ENCODE data around the gene MYCBP.
"Not testable (repeated sequence)": the region's sequence is repeated elsewhere in the genome, so short reads cannot be mapped to it uniquely, and the experiment has no call there.

The MYCBP gene

DNA sequence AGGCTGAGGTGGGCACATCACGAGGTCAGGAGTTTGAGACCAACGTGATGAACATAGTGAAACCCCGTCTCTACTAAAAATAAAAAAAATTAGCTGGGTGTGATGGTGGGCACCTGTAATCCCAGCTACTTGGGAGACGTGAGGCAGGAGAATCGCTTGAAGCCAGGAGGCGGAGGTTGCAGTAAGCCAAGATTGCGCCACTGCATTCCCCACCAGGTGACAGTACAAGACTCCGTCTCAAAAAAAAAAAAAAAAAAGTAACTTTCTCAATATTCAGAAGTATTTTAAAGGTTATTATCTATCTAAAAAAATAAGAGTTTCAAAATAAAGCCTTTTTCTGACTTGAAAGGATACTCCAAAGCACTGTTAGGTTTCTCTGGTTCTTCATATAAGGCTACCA is 5.9 kb downstream of the MYCBP start:
- DNase-seq (ENCODE audit: low read depth), result no peak

DNA sequence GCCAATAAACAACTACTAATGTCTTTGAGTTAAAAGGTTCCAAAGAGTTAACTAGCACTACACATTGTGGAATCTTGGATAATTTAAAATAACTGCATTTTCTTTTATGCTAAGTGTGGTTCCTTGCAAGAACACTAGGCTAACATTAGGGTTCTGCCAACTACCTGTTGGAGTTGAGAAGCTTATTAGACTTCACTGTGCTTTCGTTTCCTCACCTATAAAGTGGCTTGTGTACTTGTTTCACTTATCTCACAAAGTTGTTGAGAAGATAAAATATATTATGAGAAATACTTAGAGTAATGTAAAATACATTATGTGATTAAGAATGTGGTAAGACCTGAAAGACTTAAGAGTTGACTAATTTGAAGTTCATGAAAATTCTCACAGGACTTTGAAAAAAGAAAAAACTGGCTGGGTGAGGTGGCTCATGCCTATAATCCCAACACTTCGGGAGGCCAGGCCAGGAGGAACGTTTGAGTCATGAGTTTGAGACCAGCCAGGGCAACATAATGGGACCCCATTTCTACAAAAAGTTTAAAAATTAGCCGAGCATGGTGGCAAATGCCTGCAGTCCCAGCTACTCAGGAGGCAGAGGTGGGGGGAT is 7.9 kb downstream of the MYCBP start:
- no peak for DNase-seq (ENCODE audit: low read depth)

DNA sequence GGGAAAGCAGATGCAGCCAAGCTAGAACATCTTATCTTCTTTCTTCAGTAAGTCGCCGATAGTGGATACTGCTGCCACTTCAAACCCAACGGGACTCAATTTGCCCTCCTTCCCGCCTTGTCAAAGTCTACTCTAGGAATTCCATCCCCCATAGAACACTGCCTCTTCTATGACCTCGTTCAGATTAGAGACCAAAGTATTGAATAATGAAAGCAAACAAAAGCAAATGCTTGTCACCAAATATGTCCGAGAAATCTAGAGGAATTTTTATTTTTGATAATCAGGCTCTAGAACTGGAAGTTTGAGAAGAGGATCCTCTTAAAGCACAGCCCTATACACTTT is 12.7 kb downstream of the MYCBP start:
- peak; percentile 20 for DNase-seq (ENCODE audit: low read depth)

DNA sequence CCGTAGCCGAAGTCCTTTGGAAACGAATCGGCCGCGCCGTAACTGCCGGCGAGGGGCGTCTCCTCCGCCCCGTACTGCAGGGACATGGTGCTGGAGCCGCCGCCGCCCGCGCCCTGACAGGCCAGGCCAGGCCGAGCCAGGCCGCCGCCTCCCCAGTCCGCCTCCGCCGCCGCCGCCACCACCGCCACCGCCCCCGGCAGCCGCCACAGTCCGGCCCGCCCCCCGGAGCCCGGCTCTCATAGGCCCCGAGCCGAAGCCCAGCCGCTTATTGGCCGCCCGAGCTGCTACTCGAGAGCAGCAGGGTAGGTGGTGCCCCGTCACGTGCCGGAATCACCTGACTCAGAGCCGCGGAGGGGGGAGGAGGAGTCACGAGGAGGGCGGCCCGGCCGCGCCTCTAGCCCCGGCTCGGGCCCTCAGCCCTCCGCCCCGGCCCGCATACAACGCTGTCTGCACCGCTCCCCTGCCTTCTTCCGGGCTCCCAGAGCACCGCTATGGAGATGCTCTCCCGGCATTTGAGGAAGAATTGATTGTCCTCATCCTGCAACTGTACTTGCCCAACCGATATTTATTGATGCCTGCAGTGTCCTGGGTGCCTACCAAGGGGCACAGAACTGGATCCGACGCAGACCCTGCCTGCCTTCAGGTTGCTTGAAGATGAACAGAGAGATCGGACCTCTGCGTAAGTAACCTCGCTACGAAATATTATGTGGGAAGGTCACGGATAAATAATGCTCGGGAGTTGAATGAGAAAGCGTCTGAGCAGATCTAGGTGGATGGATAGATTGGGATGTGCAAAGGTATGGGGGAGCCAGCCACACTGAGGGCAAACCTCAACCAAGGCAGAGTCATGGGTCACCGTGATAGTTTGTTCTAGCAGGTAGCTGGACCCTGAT is 13.3 kb downstream of the MYCBP start, which contains the start of gene RRAGC:
TSS of gene RRAGC (minus strand) at position 212 of the 893 bp plus-strand sequence. CDS start at position 86, 126 bp downstream.
- peak; percentile 98 for DNase-seq (ENCODE audit: low read depth)

DNA sequence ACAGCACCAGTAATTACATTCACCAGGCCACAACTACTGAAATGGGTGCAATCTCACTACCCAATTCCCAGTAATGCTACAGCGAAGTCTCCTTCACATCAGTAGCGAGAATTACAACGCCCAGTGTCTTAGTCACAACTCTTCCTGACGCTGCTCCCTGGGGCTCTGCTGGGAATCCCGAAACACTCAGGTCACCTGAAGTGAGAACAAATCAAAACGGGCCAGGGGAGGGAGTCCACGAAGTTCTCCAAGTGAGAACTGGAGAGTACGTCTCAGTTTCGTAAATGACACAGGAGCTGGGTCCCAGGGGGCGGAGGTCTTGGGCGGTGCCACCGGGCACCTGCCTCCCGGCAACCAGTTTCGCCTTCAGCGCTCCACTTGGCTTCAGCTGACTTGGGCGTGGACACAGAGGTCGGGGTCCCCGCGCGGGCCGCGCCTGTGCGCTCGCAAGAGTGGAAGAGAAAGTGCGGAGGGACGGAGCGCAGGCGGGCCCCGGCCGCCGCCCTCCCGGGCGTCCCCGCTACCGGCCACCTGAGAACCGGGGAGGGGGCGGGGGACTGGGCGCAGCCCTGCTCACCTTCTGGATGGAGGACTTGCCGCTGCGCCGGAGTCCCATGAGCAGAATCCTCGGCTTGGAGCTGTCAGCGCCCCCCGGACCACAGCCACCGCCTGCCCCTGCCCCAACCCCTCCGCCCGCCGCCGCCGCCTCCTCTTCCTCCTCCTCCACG is 14.2 kb downstream of the MYCBP start:
- peak; percentile 80 for DNase-seq (ENCODE audit: low read depth)

DNA sequence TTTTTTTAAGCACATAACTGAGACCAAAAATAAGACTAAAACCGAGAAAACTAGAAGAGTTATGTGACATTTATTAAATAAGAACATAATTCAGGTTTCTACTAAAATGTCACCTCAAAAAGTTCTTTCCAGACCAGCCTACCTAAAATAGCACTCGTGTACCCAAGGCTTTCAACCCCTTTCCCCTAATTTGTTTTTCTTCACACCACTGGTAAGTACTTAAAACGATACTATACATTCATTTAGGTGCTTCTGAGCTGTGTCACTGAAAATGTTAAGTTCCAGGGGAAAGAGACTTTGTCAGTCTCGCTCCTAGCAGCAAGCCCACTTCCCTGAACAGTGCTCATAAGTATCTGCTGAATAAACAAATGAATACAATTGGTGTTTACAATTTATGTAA is 20.4 kb downstream of the MYCBP start:
- DNase-seq (ENCODE audit: low read depth), result no peak

DNA sequence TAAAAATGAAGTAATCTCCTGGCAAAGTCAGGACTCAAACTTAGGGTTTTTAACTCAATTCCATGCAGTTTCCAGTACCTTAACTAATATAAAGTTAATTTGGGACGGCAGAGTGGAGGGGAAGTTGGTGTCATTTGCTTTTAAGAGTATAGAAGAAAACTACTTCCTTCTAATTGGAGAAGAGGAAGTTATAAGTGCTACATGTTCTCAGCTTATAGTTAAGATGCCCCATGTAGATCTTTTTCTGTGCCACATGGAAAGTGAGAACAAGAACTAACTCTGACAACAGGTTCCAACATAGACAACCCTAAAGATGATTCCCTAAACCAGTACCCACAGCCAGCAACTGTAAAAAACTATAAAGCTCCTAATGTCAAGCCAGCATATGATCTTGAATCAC is 25.1 kb downstream of the MYCBP start:
- no peak for DNase-seq (ENCODE audit: low read depth)

DNA sequence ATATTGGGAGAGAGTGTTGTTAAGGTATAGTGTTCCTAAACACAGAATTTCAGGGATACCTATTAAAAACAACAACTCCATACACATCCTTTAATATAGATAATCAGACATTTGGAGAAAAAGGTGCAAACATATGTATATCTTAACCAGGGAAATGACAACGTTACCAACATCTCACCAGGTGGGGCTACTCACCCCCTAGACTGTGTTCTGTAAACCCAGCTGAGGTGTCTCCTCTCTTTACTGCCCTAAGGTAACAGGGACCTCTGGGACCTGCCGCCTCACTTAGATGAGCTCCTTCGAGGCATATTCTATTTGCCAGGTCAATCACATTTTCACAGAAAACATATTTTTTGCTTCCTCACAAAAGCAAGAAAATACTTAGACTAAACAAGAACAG is 26.9 kb downstream of the MYCBP start:
- DNase-seq (ENCODE audit: low read depth), result no peak

DNA sequence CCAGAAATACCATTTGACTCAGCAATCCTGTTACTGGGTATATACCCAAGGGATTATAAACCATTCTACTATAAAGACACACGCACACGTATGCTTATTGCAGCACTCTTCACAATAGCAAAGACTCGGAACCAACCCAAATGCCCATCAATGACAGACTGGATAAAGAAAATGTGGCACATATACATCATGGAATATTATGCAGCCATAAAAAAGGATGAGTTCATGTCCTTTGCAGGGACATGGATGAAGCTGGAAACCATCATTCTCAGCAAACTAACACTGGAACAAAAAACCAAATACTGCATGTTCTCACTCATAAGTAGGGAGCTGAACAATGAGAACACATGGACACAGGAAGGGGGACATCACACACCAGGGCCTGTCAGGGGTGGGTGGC is 28.1 kb downstream of the MYCBP start:
- DNase-seq (ENCODE audit: low read depth), result not testable (repeated sequence)

DNA sequence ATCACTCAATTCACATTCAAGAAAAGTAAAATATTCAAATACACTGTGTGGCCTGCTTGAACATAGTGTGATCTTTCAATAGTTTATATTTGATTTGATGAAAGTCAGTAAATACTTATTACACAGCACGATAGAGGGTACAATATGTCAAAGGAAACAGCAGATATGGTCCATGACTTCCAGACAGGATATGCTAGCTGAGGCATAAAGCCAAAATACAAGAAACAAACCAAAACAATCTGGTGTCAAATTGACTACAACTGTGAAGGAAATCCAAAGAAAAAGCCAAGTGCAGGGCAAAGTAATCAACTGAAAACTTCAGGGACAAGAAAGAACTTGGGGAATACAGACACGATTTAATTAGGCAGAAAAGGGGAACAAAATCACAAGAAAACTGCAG is 32.9 kb downstream of the MYCBP start:
- no peak for DNase-seq (ENCODE audit: low read depth)

DNA sequence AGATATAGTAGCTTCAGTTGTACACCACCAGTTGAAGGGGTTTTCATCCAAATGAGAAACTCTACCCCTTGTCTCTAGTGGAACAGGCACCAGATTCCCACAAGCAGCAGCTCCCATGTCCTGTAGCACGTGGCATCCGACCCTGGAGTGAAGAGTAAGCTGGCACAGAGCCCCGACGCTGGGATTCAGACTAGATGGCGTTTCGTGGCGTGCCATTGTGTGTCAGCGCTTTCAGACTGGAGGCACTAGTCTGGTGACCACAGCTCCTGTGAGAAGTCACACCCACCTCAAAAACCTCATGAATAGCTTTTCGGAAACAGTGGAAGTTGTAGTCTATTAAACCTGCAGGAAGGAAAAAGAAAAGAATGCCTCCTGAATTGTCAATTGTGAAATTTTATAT is 33.8 kb downstream of the MYCBP start:
- no peak for DNase-seq (ENCODE audit: low read depth)

DNA sequence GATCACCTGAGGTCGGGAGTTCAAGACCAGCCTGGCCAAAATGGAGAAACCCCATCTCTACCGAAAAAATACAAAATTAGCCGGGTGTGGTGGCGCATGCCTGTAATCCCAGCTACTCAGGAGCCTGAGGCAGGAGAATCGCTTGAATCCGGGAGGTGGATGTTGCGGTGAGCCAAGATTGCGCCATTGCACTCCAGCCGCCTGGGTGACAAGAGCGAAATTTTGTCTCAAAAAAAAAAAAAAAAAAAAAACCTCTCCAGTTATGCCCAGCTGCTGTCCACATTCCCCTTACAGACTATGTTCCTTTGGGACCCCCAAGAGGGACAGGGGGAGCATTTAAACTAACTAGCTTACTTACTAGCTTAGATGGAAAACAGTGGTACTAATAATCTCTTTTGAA is 36.8 kb downstream of the MYCBP start:
- not testable (repeated sequence) for DNase-seq (ENCODE audit: low read depth)

DNA sequence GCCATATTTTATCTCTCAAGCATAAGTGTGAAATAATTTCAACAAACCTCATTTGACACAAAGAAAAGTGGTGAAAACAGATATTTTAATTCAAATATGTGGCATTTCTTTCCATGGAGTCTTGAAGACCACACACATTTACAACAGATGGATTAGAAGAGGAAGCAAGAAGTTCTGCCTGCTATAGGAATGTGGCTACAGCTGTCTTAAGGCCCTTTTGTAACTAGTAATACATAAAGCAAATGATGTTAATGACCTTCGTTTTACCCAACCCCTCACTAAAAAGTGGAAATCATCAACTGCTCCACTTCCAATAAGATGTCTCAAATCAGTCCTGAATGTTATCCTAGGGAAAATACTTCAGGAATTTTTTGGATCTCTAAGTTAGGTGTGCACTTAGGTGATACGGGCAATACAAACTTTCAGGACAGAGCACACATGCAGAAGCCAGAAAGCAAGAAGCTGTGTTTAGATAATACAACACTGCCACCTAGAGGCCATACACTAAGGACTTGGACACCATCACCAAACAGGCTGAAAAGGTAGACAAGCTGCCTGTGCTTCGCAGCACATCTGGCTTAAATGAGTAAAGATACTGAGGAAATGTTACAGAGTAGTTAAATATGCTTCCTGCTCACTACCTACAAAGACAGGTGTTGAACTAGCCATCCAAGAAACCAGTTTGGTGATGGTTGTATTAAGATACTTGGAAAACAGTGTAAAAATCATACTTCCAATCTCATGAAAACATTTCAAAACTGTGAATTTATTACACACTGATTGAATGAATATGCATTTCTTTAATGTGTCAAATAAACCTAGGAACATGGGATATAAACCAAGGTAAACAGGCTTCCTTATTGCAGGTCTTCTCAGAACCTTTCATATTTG is 38.0 kb downstream of the MYCBP start:
- peak; percentile 86 for DNase-seq (ENCODE audit: low read depth)

DNA sequence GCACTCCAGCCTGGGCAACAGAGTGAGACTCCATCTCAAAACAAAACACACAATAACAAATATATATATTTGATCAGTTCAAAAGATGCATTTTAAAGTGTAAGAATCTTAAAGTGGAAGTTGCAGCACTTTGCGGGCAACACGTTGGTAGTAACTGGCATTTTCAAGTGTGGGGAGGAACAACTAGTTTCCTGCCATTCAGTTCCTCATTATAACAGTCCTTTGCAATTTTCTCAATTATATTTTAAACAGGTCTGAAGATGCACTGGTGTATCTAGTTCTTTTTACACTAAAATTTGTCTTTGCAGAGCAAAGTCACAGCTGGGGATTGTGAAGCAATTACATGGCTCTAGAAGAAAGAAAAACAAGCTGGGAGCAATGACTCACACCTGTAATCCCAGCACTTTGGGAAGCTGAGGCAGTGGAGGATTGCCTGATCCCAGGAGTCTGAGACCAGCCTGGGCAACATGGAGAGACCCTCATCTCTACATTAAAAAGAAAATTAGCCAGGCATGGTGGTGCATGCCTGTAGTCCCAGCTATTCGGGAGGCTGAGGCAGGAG is 38.8 kb downstream of the MYCBP start:
- DNase-seq (ENCODE audit: low read depth), result no peak

DNA sequence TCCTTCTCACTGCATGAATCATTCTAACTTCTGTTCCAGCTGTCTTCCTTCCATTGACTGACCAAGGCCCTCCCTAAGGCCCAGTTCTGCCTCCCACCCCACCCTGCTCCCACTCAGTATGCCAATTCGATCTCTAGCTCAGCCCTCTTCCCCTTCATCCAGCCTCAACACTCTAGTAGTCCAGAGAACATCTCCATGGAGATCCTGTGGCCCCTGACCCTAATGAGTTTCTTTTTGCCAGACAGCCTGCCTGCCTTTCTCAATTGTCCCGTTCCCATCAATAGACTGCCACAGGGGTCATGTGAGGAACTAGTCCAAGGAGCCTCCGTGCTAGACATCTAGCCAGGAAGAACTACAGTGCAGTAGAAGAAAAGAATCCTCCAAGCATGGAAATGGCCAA is 40.0 kb downstream of the MYCBP start:
- DNase-seq (ENCODE audit: low read depth), result no peak

DNA sequence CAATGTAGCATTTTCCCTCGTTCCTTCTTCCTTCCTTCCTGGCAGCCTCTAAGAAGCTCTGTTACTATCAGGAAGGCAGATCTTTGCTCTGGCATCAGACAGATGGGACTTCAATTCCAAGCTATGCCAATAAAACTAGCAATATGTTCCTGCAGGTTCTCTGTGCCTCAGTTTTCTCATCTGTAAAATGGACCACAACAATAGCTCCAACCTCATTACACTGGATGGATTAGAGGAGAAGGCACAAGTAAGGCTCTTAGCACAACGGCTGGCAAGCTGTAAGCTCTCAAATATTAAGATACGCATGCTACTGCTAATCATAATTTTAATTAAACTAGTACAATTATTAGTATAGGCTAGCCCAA is 40.8 kb downstream of the MYCBP start:
- no peak for DNase-seq (ENCODE audit: low read depth)

DNA sequence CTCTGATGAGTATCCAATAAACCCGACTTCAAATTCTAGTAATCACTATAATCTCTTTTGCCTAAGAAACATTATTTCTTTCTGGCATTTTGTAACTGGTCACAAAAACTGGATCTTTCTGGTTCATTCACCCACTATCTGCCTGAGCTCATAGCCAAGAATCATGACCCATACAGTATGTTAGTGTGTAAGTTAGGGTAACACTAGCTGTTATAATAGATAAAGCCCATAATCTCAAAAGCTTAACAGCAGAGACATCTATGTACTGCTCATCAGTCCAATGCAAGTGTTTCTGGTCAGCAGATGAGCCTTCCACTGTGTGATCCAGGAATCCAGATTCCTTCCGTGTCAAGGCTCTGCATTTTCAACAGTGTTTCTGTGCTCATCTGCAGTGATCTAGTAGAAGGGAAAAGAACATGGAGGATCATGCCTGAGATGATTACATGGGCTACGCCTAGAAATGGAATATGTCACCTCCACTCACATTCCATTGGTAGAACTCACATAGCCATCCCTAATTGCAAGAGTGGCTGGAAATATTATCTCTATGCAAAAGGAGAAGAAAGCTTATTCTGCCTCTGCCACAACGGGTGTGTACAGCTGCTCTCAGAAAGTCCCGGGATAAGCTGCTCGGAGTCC is 41.3 kb downstream of the MYCBP start:
- no peak for DNase-seq (ENCODE audit: low read depth)

DNA sequence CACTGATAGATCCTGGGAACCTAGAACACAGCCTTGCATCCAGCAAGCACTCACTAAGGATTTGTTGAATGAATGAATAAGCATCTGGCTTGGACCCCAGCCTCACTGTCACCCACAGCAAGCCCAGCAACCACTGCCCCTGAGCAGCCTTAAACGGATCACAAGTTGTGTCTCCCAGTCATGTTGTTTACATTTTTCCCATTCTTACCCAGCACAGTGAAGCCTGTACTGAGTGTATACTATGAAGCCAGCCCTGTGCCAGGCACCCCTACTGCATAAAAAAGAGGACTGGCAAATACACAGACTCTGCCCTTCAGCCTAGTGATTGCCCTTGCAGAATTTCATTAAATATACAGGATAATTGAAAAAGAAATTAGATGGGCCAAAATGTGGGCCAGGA is 43.8 kb downstream of the MYCBP start:
- peak; percentile 3 for DNase-seq (ENCODE audit: low read depth)

DNA sequence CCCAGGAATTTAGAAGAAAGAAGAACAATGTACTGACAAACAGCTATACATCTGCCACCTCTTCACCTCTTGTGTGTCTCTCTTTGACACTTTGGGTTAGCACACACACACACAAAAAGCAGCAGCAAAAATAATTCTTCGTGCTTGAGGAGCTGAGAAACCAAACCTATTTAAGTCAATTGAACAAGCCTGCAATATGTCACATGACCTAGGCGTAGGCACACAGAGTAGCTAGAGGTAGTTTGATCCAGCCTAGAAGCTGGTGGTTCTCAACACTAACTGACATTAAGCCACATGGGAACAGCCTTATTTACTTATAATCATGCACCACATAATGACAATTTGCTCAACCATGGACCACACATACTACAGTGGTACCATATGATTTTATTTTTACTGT is 45.8 kb downstream of the MYCBP start:
- no peak for DNase-seq (ENCODE audit: low read depth)

DNA sequence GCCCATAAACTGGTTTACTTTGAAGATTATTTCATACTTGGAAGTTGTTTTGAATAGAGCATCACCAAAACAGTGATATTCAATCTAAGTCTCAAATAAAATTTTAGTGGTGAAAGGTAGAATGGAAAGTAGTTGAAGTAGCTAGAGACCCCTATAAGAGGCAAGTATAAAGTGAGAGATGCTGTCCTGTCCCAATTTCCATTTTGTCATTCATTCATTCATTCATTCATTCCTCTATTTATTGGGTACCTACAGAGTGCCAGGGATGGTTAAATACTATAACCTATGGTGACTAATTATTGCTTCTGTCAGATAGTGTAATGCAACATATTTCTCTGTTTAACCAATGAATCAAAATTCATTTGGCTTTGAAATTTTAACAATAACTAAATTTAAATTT is 46.3 kb downstream of the MYCBP start:
- DNase-seq (ENCODE audit: low read depth), result no peak

DNA sequence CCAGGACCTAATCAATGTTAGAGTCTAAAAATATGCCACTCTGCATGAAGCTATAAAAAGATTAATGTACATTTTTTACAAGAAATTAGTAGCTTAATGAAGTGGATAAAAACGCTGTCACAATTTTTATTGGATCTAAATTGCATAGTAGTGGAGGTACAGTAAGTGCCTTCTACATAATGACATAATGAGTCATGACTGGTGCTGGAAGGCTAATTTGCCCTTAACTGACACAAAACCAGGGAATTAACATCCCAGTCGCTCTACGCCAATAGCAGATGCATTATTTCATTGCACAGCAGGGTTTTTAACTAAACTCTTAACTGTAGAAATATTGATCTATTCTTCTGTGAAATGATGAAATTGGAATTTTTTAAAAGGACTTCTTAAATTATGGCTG is 46.9 kb downstream of the MYCBP start:
- no peak for DNase-seq (ENCODE audit: low read depth)

Measured in iris pigment epithelial cell (primary cell).